WTC11 (cell line): ENCODE results near the gene TAF1D. TPM values are rescaled to one million over a fixed set of nuclear protein-coding genes. Genes with fewer than 3 reads are reported as not detected.

Experiments used
- ATAC-seq: fragments of 200-7000 bp; cut with Tn5 transposase; 2 replicates; pipeline ENCODE4 v1.10.0; 2021; ENCODE audit warnings: mild to moderate bottlenecking, moderate library complexity
- CTCF ChIA-PET: fragments of 300-600 bp; sonication (Branson Sonifier 250); formaldehyde crosslinking; loops from one replicate; lab custom pipeline; 2021; ENCODE audit warnings: antibody characterized with exemption; lab: Charles Lee
- POLR2A ChIA-PET: fragments of 350-600 bp; sonication (Branson Sonifier 250); formaldehyde crosslinking; loops from one replicate; lab custom pipeline; 2021; ENCODE audit warnings: antibody characterized with exemption; lab: Charles Lee
- DNase-seq: peaks from one replicate; pipeline ENCODE4 v3.0.0; 2021; ENCODE audit warnings: low spot score
- H3K27ac Mint-ChIP-seq: 2 replicates; pipeline ENCODE4 v1.8.0; 2021; ENCODE audit warnings: mixed read lengths
- H3K27me3 Mint-ChIP-seq: 2 replicates; pipeline ENCODE4 v1.8.0; 2021; ENCODE audit warnings: low read depth, mild to moderate bottlenecking, moderate library complexity, mixed read lengths
- H3K36me3 Mint-ChIP-seq: 2 replicates; pipeline ENCODE4 v1.8.0; 2021; ENCODE audit warnings: mixed read lengths
- H3K4me1 Mint-ChIP-seq: 2 replicates; pipeline ENCODE4 v1.8.0; 2022; ENCODE audit warnings: mixed read lengths
- H3K4me3 Mint-ChIP-seq: 2 replicates; pipeline ENCODE4 v1.8.0; 2021; ENCODE audit warnings: mild to moderate bottlenecking, moderate library complexity, mixed read lengths
- H3K9me3 Mint-ChIP-seq: 2 replicates; pipeline ENCODE4 v1.8.0; 2021; ENCODE audit warnings: mixed read lengths
- CREB1 ChIP-seq: sonication (generic); formaldehyde crosslinking; IDR thresholded peaks from 2 replicates; pipeline ENCODE4 v1.8.0; 2023; ENCODE audit warnings: mild to moderate bottlenecking, missing genetic modification reagents
- CREM ChIP-seq: sonication (generic); formaldehyde crosslinking; IDR thresholded peaks from 2 replicates; pipeline ENCODE4 v1.8.1; 2022; ENCODE audit warnings: mild to moderate bottlenecking, missing genetic modification reagents, moderate library complexity
- ELF4 ChIP-seq: sonication (generic); formaldehyde crosslinking; IDR thresholded peaks from 2 replicates; pipeline ENCODE4 v1.8.1; 2022; ENCODE audit warnings: low read depth, mild to moderate bottlenecking, moderate library complexity, missing genetic modification reagents
- FOXP1 ChIP-seq: sonication (generic); formaldehyde crosslinking; IDR thresholded peaks from 2 replicates; pipeline ENCODE4 v1.8.0; 2022; ENCODE audit warnings: missing genetic modification reagents, mild to moderate bottlenecking, moderate library complexity, borderline replicate concordance
- PRRX2 ChIP-seq: fragments of 250-450 bp; sonication (Bioruptor Pico); IDR thresholded peaks from 2 replicates; pipeline ENCODE4 v1.8.0; 2021; ENCODE audit warnings: mild to moderate bottlenecking
- RELA ChIP-seq: sonication (generic); formaldehyde crosslinking; IDR thresholded peaks from 2 replicates; pipeline ENCODE4 v1.8.1; 2022; ENCODE audit warnings: missing genetic modification reagents, mild to moderate bottlenecking, borderline replicate concordance
- SOX15 ChIP-seq: fragments of 250-450 bp; sonication (Bioruptor Pico); IDR thresholded peaks from 2 replicates; pipeline ENCODE4 v1.9.0; 2021; ENCODE audit warnings: mild to moderate bottlenecking
- ZNF263 ChIP-seq: sonication (generic); formaldehyde crosslinking; IDR thresholded peaks from 2 replicates; pipeline ENCODE4 v1.8.1; 2022; ENCODE audit warnings: low read depth, mild to moderate bottlenecking, moderate library complexity, missing genetic modification reagents
- ZNF317 ChIP-seq: sonication (generic); formaldehyde crosslinking; IDR thresholded peaks from 2 replicates; pipeline ENCODE4 v1.8.1; 2023; ENCODE audit warnings: low read depth, mild to moderate bottlenecking, moderate library complexity, missing genetic modification reagents, borderline replicate concordance
- total RNA-seq: library from RNA; stranded (reverse); gene quantifications from 3 replicates; pipeline ENCODE4 v1.2.3, GENCODE V29; 2021
- TF ChIP-seq, protein P1 (sequence below): sonication (generic); formaldehyde crosslinking; IDR thresholded peaks from 2 replicates; pipeline ENCODE4 v1.8.1; 2022; ENCODE audit warnings: mild to moderate bottlenecking, missing genetic modification reagents, moderate library complexity, borderline replicate concordance
- TF ChIP-seq, protein P2 (sequence below): fragments of 250-450 bp; sonication (Bioruptor Pico); IDR thresholded peaks from 2 replicates; pipeline ENCODE4 v1.8.0; 2021; ENCODE audit warnings: mild to moderate bottlenecking
- TF ChIP-seq, protein P3 (sequence below): sonication (generic); formaldehyde crosslinking; IDR thresholded peaks from 2 replicates; pipeline ENCODE4 v1.8.1; 2023; ENCODE audit warnings: mild to moderate bottlenecking, moderate library complexity, missing genetic modification reagents
- TF ChIP-seq, protein P4 (sequence below): sonication (generic); formaldehyde crosslinking; IDR thresholded peaks from 2 replicates; pipeline ENCODE4 v1.8.1; 2022; ENCODE audit warnings: low read depth, missing genetic modification reagents, borderline replicate concordance
- TF ChIP-seq, protein P5 (sequence below): sonication (generic); formaldehyde crosslinking; IDR thresholded peaks from 2 replicates; pipeline ENCODE4 v1.8.1; 2023; ENCODE audit warnings: mild to moderate bottlenecking, missing genetic modification reagents, borderline replicate concordance

TAF1D gene
- total RNA-seq, 1 experiment from 2014 or later = 223 TPM

DNA sequence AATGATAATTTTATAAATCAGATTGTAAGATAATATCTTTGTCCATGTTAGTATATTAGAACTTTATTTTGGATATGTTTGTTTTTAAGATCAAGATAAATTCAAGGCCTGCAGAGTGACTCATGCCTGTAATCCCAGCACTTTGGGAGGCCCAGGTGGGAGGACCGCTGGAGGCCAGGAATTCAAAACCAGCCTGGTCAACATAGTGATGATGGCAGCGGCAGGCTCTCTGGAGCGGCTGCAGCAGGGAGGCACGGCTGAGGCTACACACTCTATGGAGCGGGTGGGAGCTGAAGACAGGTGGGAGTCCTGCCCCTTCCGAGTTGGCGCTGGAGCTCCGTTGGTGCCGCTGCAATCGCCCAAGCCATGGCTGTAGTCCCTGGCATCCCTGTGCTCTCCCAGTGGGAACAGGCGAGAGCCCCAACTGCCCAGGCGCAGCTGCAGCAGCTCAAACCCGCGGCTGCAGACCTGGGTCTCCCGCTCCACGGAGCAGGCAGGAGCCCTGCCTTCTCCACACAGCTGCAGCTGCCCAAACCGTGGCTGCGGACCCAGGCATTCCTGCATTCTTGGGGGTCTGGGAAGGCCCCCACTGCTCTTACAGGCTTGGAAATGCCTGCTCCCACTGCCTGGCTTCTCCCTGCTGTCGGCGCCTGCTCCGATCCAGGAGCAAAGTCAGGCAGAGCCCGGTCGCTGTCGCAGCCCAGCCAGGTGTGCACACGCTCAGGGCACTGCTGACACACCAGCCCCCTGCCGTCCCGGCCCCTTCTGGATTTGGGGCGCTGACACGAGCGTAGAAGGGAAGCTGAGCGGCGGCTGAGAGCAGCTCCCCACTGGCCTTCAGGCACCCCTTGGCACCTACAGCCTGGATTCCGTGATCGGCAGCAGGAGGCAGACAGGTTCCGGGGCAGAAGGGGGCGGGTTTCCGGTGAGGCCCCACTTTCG lies 16.9 kb upstream of the TAF1D start:
- Mint-ChIP-seq H3K9me3 (peaks cover 4% of the 10 kb centered on the region; the same call in 1 of the 2 replicates), H3K4me3 (no peak overlapping the region), H3K27ac (no peak overlapping the region), H3K27me3 (no peaks in the 10 kb centered on the region), H3K4me1 (no peaks in the 10 kb centered on the region), H3K36me3 (peaks cover 47% of the 10 kb centered on the region)
- ChIA-PET POLR2A (no interaction called here), CTCF (no interaction called here)
- no peak for DNase-seq
- no peak for ATAC-seq
- TF ChIP-seq RELA (CRISPR knock-in tag) (no peak), CREB1 (CRISPR knock-in tag) (no peak), ZNF317 (CRISPR knock-in tag) (no peak), CREM (CRISPR knock-in tag) (no peak), ZNF263 (CRISPR knock-in tag) (no peak), SOX15 (CRISPR knock-in tag) (no peak), PRRX2 (no peak), FOXP1 (CRISPR knock-in tag) (no peak), ELF4 (CRISPR knock-in tag) (no peak)
- TF ChIP-seq, protein P1, sequence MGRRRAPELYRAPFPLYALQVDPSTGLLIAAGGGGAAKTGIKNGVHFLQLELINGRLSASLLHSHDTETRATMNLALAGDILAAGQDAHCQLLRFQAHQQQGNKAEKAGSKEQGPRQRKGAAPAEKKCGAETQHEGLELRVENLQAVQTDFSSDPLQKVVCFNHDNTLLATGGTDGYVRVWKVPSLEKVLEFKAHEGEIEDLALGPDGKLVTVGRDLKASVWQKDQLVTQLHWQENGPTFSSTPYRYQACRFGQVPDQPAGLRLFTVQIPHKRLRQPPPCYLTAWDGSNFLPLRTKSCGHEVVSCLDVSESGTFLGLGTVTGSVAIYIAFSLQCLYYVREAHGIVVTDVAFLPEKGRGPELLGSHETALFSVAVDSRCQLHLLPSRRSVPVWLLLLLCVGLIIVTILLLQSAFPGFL (CRISPR knock-in tag) = no peak
- TF ChIP-seq, protein P2, sequence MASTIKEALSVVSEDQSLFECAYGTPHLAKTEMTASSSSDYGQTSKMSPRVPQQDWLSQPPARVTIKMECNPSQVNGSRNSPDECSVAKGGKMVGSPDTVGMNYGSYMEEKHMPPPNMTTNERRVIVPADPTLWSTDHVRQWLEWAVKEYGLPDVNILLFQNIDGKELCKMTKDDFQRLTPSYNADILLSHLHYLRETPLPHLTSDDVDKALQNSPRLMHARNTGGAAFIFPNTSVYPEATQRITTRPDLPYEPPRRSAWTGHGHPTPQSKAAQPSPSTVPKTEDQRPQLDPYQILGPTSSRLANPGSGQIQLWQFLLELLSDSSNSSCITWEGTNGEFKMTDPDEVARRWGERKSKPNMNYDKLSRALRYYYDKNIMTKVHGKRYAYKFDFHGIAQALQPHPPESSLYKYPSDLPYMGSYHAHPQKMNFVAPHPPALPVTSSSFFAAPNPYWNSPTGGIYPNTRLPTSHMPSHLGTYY (CRISPR knock-in tag) = no peak
- TF ChIP-seq, protein P3, sequence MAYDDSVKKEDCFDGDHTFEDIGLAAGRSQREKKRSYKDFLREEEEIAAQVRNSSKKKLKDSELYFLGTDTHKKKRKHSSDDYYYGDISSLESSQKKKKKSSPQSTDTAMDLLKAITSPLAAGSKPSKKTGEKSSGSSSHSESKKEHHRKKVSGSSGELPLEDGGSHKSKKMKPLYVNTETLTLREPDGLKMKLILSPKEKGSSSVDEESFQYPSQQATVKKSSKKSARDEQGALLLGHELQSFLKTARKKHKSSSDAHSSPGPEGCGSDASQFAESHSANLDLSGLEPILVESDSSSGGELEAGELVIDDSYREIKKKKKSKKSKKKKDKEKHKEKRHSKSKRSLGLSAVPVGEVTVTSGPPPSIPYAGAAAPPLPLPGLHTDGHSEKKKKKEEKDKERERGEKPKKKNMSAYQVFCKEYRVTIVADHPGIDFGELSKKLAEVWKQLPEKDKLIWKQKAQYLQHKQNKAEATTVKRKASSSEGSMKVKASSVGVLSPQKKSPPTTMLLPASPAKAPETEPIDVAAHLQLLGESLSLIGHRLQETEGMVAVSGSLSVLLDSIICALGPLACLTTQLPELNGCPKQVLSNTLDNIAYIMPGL (CRISPR knock-in tag) = no peak
- TF ChIP-seq, protein P4, sequence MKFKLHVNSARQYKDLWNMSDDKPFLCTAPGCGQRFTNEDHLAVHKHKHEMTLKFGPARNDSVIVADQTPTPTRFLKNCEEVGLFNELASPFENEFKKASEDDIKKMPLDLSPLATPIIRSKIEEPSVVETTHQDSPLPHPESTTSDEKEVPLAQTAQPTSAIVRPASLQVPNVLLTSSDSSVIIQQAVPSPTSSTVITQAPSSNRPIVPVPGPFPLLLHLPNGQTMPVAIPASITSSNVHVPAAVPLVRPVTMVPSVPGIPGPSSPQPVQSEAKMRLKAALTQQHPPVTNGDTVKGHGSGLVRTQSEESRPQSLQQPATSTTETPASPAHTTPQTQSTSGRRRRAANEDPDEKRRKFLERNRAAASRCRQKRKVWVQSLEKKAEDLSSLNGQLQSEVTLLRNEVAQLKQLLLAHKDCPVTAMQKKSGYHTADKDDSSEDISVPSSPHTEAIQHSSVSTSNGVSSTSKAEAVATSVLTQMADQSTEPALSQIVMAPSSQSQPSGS (CRISPR knock-in tag) = no peak
- TF ChIP-seq, protein P5, sequence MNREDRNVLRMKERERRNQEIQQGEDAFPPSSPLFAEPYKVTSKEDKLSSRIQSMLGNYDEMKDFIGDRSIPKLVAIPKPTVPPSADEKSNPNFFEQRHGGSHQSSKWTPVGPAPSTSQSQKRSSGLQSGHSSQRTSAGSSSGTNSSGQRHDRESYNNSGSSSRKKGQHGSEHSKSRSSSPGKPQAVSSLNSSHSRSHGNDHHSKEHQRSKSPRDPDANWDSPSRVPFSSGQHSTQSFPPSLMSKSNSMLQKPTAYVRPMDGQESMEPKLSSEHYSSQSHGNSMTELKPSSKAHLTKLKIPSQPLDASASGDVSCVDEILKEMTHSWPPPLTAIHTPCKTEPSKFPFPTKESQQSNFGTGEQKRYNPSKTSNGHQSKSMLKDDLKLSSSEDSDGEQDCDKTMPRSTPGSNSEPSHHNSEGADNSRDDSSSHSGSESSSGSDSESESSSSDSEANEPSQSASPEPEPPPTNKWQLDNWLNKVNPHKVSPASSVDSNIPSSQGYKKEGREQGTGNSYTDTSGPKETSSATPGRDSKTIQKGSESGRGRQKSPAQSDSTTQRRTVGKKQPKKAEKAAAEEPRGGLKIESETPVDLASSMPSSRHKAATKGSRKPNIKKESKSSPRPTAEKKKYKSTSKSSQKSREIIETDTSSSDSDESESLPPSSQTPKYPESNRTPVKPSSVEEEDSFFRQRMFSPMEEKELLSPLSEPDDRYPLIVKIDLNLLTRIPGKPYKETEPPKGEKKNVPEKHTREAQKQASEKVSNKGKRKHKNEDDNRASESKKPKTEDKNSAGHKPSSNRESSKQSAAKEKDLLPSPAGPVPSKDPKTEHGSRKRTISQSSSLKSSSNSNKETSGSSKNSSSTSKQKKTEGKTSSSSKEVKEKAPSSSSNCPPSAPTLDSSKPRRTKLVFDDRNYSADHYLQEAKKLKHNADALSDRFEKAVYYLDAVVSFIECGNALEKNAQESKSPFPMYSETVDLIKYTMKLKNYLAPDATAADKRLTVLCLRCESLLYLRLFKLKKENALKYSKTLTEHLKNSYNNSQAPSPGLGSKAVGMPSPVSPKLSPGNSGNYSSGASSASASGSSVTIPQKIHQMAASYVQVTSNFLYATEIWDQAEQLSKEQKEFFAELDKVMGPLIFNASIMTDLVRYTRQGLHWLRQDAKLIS (CRISPR knock-in tag) = no peak
